H1 (cell line): ENCODE measurements around the gene TENT4A. TPM values are rescaled to one million over a fixed set of nuclear protein-coding genes. Genes with fewer than 3 reads are reported as not detected.

Source experiments
- ASH2L ChIP-seq: fragments of 200-600, 300-600 bp; sonication (generic); IDR thresholded peaks from one replicate; pipeline ENCODE4 v1.7.1; 2017; ENCODE audit warnings: low read length
- SRF ChIP-seq: IDR thresholded peaks from 2 replicates; pipeline ENCODE4 v1.6.1; 2011; ENCODE audit warnings: mild to moderate bottlenecking, low read depth, low read length, moderate library complexity
- polyA plus RNA-seq, 7 experiments: library from polyadenylated mRNA; depleted of rRNA in 3 of 7; stranded (reverse) in 5 of 7; unstranded in 2 of 7; fragments of >200 nt in 5 of 7; fragments of 200-250 nt in 2 of 7; gene quantifications; 1 replicate in 5 of 7; 2 replicates in 1 of 7; 4 replicates in 1 of 7; pipeline versions ENCODE4 v1.2.1 to v1.2.3, GENCODE V29; 2011 to 2013; ENCODE audit warnings: missing spikeins in 2 of 7, mixed read lengths in 2 of 7
- total RNA-seq: library from RNA; stranded (reverse); fragmentation: NEBNext Ultra II Directional; extraction: Animal tissue kit (Norgen Biotek cat#: 25700); gene quantifications from 2 replicates; pipeline ENCODE4 v1.2.1, GENCODE V29; 2021
- TF ChIP-seq, protein P1 (sequence below): fragments of 300-600 bp; sonication (generic); IDR thresholded peaks from 2 replicates; pipeline ENCODE4 v1.7.1; 2012; ENCODE audit warnings: low read length, moderate library complexity, mild to moderate bottlenecking, inconsistent platforms; ENCODE audit not compliant: insufficient replicate concordance

The TENT4A gene
- total and polyA plus RNA-seq, 2 of the 8 experiments (the other 6 are each of a cell fraction or from before 2014, with no cell fraction given): 8.9 to 25.1 TPM

- TF ChIP-seq, protein P1, sequence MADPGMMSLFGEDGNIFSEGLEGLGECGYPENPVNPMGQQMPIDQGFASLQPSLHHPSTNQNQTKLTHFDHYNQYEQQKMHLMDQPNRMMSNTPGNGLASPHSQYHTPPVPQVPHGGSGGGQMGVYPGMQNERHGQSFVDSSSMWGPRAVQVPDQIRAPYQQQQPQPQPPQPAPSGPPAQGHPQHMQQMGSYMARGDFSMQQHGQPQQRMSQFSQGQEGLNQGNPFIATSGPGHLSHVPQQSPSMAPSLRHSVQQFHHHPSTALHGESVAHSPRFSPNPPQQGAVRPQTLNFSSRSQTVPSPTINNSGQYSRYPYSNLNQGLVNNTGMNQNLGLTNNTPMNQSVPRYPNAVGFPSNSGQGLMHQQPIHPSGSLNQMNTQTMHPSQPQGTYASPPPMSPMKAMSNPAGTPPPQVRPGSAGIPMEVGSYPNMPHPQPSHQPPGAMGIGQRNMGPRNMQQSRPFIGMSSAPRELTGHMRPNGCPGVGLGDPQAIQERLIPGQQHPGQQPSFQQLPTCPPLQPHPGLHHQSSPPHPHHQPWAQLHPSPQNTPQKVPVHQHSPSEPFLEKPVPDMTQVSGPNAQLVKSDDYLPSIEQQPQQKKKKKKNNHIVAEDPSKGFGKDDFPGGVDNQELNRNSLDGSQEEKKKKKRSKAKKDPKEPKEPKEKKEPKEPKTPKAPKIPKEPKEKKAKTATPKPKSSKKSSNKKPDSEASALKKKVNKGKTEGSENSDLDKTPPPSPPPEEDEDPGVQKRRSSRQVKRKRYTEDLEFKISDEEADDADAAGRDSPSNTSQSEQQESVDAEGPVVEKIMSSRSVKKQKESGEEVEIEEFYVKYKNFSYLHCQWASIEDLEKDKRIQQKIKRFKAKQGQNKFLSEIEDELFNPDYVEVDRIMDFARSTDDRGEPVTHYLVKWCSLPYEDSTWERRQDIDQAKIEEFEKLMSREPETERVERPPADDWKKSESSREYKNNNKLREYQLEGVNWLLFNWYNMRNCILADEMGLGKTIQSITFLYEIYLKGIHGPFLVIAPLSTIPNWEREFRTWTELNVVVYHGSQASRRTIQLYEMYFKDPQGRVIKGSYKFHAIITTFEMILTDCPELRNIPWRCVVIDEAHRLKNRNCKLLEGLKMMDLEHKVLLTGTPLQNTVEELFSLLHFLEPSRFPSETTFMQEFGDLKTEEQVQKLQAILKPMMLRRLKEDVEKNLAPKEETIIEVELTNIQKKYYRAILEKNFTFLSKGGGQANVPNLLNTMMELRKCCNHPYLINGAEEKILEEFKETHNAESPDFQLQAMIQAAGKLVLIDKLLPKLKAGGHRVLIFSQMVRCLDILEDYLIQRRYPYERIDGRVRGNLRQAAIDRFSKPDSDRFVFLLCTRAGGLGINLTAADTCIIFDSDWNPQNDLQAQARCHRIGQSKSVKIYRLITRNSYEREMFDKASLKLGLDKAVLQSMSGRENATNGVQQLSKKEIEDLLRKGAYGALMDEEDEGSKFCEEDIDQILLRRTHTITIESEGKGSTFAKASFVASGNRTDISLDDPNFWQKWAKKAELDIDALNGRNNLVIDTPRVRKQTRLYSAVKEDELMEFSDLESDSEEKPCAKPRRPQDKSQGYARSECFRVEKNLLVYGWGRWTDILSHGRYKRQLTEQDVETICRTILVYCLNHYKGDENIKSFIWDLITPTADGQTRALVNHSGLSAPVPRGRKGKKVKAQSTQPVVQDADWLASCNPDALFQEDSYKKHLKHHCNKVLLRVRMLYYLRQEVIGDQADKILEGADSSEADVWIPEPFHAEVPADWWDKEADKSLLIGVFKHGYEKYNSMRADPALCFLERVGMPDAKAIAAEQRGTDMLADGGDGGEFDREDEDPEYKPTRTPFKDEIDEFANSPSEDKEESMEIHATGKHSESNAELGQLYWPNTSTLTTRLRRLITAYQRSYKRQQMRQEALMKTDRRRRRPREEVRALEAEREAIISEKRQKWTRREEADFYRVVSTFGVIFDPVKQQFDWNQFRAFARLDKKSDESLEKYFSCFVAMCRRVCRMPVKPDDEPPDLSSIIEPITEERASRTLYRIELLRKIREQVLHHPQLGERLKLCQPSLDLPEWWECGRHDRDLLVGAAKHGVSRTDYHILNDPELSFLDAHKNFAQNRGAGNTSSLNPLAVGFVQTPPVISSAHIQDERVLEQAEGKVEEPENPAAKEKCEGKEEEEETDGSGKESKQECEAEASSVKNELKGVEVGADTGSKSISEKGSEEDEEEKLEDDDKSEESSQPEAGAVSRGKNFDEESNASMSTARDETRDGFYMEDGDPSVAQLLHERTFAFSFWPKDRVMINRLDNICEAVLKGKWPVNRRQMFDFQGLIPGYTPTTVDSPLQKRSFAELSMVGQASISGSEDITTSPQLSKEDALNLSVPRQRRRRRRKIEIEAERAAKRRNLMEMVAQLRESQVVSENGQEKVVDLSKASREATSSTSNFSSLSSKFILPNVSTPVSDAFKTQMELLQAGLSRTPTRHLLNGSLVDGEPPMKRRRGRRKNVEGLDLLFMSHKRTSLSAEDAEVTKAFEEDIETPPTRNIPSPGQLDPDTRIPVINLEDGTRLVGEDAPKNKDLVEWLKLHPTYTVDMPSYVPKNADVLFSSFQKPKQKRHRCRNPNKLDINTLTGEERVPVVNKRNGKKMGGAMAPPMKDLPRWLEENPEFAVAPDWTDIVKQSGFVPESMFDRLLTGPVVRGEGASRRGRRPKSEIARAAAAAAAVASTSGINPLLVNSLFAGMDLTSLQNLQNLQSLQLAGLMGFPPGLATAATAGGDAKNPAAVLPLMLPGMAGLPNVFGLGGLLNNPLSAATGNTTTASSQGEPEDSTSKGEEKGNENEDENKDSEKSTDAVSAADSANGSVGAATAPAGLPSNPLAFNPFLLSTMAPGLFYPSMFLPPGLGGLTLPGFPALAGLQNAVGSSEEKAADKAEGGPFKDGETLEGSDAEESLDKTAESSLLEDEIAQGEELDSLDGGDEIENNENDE: no peak
- TF ChIP-seq SRF (no peak), ASH2L (no peak)
- TF ChIP-seq, all 59 proteins: peak for 0
Measured at GRCh38 chr5:6805841-6806240, 92.6 kb downstream of the TENT4A start (continued).
